SJCRH30 (cell line): ENCODE data around the gene KNL1. TPM values are rescaled to one million over a fixed set of nuclear protein-coding genes. Genes with fewer than 3 reads are reported as not detected.
A peak's percentile ranks its signal among the peaks of the same experiment; 100 is the strongest.

ENCODE experiments used
- DNase-seq, 2 experiments: peaks; one replicate each; pipeline ENCODE4 v3.0.0-alpha.2; 2015 to 2020
- H3K27ac ChIP-seq: fragments of 250-450 bp; sonication (Bioruptor Pico); 2 replicates; pipeline ENCODE4 v1.5.1; 2020; ENCODE audit warnings: mild to moderate bottlenecking, moderate library complexity
- H3K27me3 ChIP-seq: fragments of 250-450 bp; sonication (Bioruptor Pico); 2 replicates; pipeline ENCODE4 v1.5.1; 2020; ENCODE audit warnings: mild to moderate bottlenecking, moderate library complexity
- H3K36me3 ChIP-seq: fragments of 250-450 bp; sonication (Bioruptor Pico); 2 replicates; pipeline ENCODE4 v1.5.1; 2020; ENCODE audit warnings: mild to moderate bottlenecking, moderate library complexity
- H3K4me1 ChIP-seq: fragments of 250-450 bp; sonication (Bioruptor Pico); 2 replicates; pipeline ENCODE4 v1.5.1; 2020; ENCODE audit warnings: mild to moderate bottlenecking, moderate library complexity
- H3K4me3 ChIP-seq: fragments of 250-450 bp; sonication (Bioruptor Pico); 2 replicates; pipeline ENCODE4 v1.5.1; 2020; ENCODE audit warnings: mild to moderate bottlenecking, moderate library complexity
- H3K9me3 ChIP-seq: fragments of 250-450 bp; sonication (Bioruptor Pico); replicated peaks from 2 replicates; pipeline ENCODE4 v1.5.1; 2020; ENCODE audit warnings: mild to moderate bottlenecking, moderate library complexity
- total RNA-seq: library from RNA; depleted of rRNA; stranded (reverse); fragments of >200 nt; shearing (Covaris generic); gene quantifications from 2 replicates; pipeline ENCODE4 v1.2.3, GENCODE V29; 2014

The KNL1 gene
- total RNA-seq, 1 experiment from 2014 or later = 100 TPM

- H3K4me1 ChIP-seq = no peaks in the 10 kb centered on the region
- H3K27ac ChIP-seq = no peak overlapping the region
- peak overlapping the region; percentile 92 for H3K4me3 ChIP-seq
- DNase-seq = peak in 1 of 2 experiments; percentile 19
- no peaks in the 10 kb centered on the region for H3K9me3 ChIP-seq
- H3K36me3 ChIP-seq = no peaks in the 10 kb centered on the region
- no peaks in the 10 kb centered on the region for H3K27me3 ChIP-seq
These were observed 1.7 kb downstream of the KNL1 start for GRCh38 chr15:40595773-40596172.

GRCh38 chr15:40597024-40597423, 3.0 kb downstream of the KNL1 start:
- no peak for DNase-seq
- Histone ChIP-seq H3K27ac (no peak overlapping the region), H3K36me3 (no peaks in the 10 kb centered on the region), H3K4me3 (no peak overlapping the region), H3K9me3 (no peaks in the 10 kb centered on the region), H3K4me1 (no peaks in the 10 kb centered on the region), H3K27me3 (no peaks in the 10 kb centered on the region)

GRCh38 chr15:40598126-40598525, 4.1 kb downstream of the KNL1 start:
- H3K27ac ChIP-seq = no peak overlapping the region
- H3K9me3 ChIP-seq = no peaks in the 10 kb centered on the region
- H3K27me3 ChIP-seq = no peaks in the 10 kb centered on the region
- no peak overlapping the region for H3K4me3 ChIP-seq
- no peaks in the 10 kb centered on the region for H3K4me1 ChIP-seq
- no peak for DNase-seq
- no peaks in the 10 kb centered on the region for H3K36me3 ChIP-seq

GRCh38 chr15:40598672-40599071, 4.6 kb downstream of the KNL1 start:
- Histone ChIP-seq H3K27me3 (no peaks in the 10 kb centered on the region), H3K4me1 (no peaks in the 10 kb centered on the region), H3K36me3 (0 out of 2 replicates have a peak, but pooled peaks cover 3% of the 10 kb centered on the region), H3K27ac (no peak overlapping the region), H3K4me3 (no peak overlapping the region), H3K9me3 (no peaks in the 10 kb centered on the region)
- no peak for DNase-seq

- no peak overlapping the region for H3K4me3 ChIP-seq
- no peaks in the 10 kb centered on the region for H3K9me3 ChIP-seq
- no peaks in the 10 kb centered on the region for H3K27me3 ChIP-seq
- DNase-seq = no peak
- peaks cover 21% of the 10 kb centered on the region for H3K36me3 ChIP-seq
- no peaks in the 10 kb centered on the region for H3K4me1 ChIP-seq
- no peak overlapping the region for H3K27ac ChIP-seq
These were observed 6.9 kb downstream of the KNL1 start for GRCh38 chr15:40600956-40601355.

- H3K9me3 ChIP-seq = no peaks in the 10 kb centered on the region
- H3K36me3 ChIP-seq = peaks cover 46% of the 10 kb centered on the region
- no peaks in the 10 kb centered on the region for H3K4me1 ChIP-seq
- no peaks in the 10 kb centered on the region for H3K27me3 ChIP-seq
- H3K4me3 ChIP-seq = no peak overlapping the region
- no peak for DNase-seq
- no peak overlapping the region for H3K27ac ChIP-seq
These were observed 9.9 kb downstream of the KNL1 start for GRCh38 chr15:40603935-40604334.

GRCh38 chr15:40613080-40613479, 19.0 kb downstream of the KNL1 start:
- H3K27ac ChIP-seq = no peak overlapping the region
- no peak overlapping the region for H3K4me3 ChIP-seq
- H3K4me1 ChIP-seq = no peaks in the 10 kb centered on the region
- no peak for DNase-seq
- no peaks in the 10 kb centered on the region for H3K27me3 ChIP-seq
- H3K36me3 ChIP-seq = peaks cover 66% of the 10 kb centered on the region
- no peaks in the 10 kb centered on the region for H3K9me3 ChIP-seq

- peaks cover 70% of the 10 kb centered on the region for H3K36me3 ChIP-seq
- H3K27ac ChIP-seq = no peak overlapping the region
- H3K27me3 ChIP-seq = no peaks in the 10 kb centered on the region
- no peaks in the 10 kb centered on the region for H3K9me3 ChIP-seq
- no peak for DNase-seq
- H3K4me3 ChIP-seq = no peak overlapping the region
- no peaks in the 10 kb centered on the region for H3K4me1 ChIP-seq
These were observed 24.0 kb downstream of the KNL1 start for GRCh38 chr15:40618023-40618422.

- H3K27ac ChIP-seq = no peak overlapping the region
- H3K9me3 ChIP-seq = no peaks in the 10 kb centered on the region
- DNase-seq = no peak
- H3K4me1 ChIP-seq = no peaks in the 10 kb centered on the region
- H3K4me3 ChIP-seq = no peak overlapping the region
- H3K27me3 ChIP-seq = no peaks in the 10 kb centered on the region
- H3K36me3 ChIP-seq = peaks cover 70% of the 10 kb centered on the region
These were observed 24.9 kb downstream of the KNL1 start for GRCh38 chr15:40618906-40619305.

GRCh38 chr15:40623361-40623760, 29.3 kb downstream of the KNL1 start:
- Histone ChIP-seq H3K27ac (no peak overlapping the region), H3K4me1 (no peaks in the 10 kb centered on the region), H3K4me3 (no peak overlapping the region), H3K27me3 (no peaks in the 10 kb centered on the region), H3K9me3 (no peaks in the 10 kb centered on the region), H3K36me3 (peaks cover 83% of the 10 kb centered on the region)
- DNase-seq = no peak

GRCh38 chr15:40630313-40630712, 36.3 kb downstream of the KNL1 start:
- H3K9me3 ChIP-seq = no peaks in the 10 kb centered on the region
- H3K27me3 ChIP-seq = no peaks in the 10 kb centered on the region
- no peak overlapping the region for H3K4me3 ChIP-seq
- H3K36me3 ChIP-seq = peaks cover 78% of the 10 kb centered on the region
- no peak for DNase-seq
- H3K4me1 ChIP-seq = peaks cover 6% of the 10 kb centered on the region; the same call in 1 of the 2 replicates
- no peak overlapping the region for H3K27ac ChIP-seq

- Histone ChIP-seq H3K4me1 (peaks cover 18% of the 10 kb centered on the region), H3K27ac (peak overlapping the region; percentile 23; the same call in 1 of the 2 replicates), H3K27me3 (no peaks in the 10 kb centered on the region), H3K9me3 (no peaks in the 10 kb centered on the region), H3K4me3 (no peak overlapping the region), H3K36me3 (peaks cover 84% of the 10 kb centered on the region)
- peak; percentile 22 to 28 for DNase-seq
These were observed 39.1 kb downstream of the KNL1 start for GRCh38 chr15:40633178-40633577.

- peak; percentile 34 to 64 for DNase-seq
These were observed 43.2 kb downstream of the KNL1 start for GRCh38 chr15:40637221-40637745.

GRCh38 chr15:40639677-40640076, 45.6 kb downstream of the KNL1 start:
- Histone ChIP-seq H3K27me3 (no peaks in the 10 kb centered on the region), H3K36me3 (peaks cover 65% of the 10 kb centered on the region)
- DNase-seq = no peak

More at GRCh38 chr15:40637221-40637745, 43.2 kb downstream of the KNL1 start:
- peak overlapping the region; percentile 66 for H3K27ac ChIP-seq
- H3K4me1 ChIP-seq = peaks cover 18% of the 10 kb centered on the region
- no peaks in the 10 kb centered on the region for H3K27me3 ChIP-seq
- no peak overlapping the region for H3K4me3 ChIP-seq
- H3K36me3 ChIP-seq = peaks cover 74% of the 10 kb centered on the region
- no peaks in the 10 kb centered on the region for H3K9me3 ChIP-seq

GRCh38 chr15:40647523-40647922, 53.5 kb downstream of the KNL1 start:
- no peaks in the 10 kb centered on the region for H3K9me3 ChIP-seq
- no peak overlapping the region for H3K4me3 ChIP-seq
- H3K27me3 ChIP-seq = no peaks in the 10 kb centered on the region
- H3K4me1 ChIP-seq = peaks cover 22% of the 10 kb centered on the region
- no peak for DNase-seq
- H3K27ac ChIP-seq = no peak overlapping the region
- peaks cover 52% of the 10 kb centered on the region for H3K36me3 ChIP-seq

More at GRCh38 chr15:40639677-40640076, 45.6 kb downstream of the KNL1 start:
- Histone ChIP-seq H3K4me3 (no peak overlapping the region), H3K27ac (no peak overlapping the region), H3K9me3 (no peaks in the 10 kb centered on the region), H3K4me1 (peaks cover 12% of the 10 kb centered on the region)

- Histone ChIP-seq H3K27ac (peak overlapping the region; percentile 82), H3K27me3 (no peaks in the 10 kb centered on the region), H3K4me1 (peaks cover 22% of the 10 kb centered on the region), H3K4me3 (no peak overlapping the region), H3K36me3 (peaks cover 63% of the 10 kb centered on the region), H3K9me3 (no peaks in the 10 kb centered on the region)
- DNase-seq = peak; percentile 33 to 68
These were observed 56.4 kb downstream of the KNL1 start for GRCh38 chr15:40650479-40650878.
